ENCODE measurements around the gene TFAP2E. TPM values are rescaled to one million over a fixed set of nuclear protein-coding genes. Genes with fewer than 3 reads are reported as not detected.

The TFAP2E gene
- total RNA-seq, 1 donor from 2014 or later, result 1.0 TPM

- H3K4me3 ChIP-seq (ENCODE audit: low read depth, low read length), result no peak overlapping the region
- DNase-seq (ENCODE audit: low read depth), result peak; percentile 54
- TF ChIP-seq CTCF (conservative IDR thresholded peaks at IDR 0.05; ENCODE audit: low read depth, low read length), result peak; percentile 70
These were observed 28.1 kb upstream of the TFAP2E start for GRCh38 chr1:35544976-35545375.

DNA sequence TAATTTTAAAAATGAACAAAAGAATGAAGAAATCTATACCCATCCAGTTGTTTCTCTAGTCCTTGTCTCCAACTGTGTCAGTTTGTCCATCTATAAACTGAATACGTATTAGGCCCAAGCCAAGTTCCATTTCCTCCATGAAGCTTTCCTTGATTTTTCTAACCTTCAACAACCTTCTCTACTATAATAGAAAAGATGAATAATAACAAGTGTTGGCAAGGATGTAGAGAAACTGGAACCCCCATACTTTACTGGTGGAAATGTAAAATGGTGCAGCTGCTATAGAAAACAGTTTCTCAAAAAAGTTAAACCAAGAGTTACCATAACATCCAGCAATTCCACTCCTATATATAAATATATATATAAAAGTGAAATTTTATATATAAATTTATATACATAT is 26.5 kb upstream of the TFAP2E start:
- no peak for TF ChIP-seq CTCF (conservative IDR thresholded peaks at IDR 0.05; ENCODE audit: low read depth, low read length)
- no peak for DNase-seq (ENCODE audit: low read depth)
- no peak overlapping the region for H3K4me3 ChIP-seq (ENCODE audit: low read depth, low read length)

DNA sequence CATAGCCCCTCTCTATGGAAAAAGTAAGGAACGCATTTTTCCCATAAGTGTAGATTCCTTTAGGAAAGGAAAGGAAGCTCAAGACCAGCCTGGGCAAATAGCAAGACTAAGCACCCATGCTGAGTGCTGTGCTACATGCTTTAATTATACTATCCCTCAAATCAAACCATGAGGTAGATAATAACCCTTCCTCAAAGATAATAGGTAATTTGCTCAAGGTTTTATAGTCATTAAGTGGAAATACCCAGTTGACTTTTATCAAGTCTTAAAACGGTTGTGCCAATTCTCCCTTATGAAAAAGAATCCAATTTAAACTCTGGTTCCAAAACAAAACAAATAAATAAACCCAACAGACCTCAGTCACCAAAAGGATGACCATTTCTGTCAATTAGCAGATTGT is 19.3 kb upstream of the TFAP2E start:
- no peak for DNase-seq (ENCODE audit: low read depth)
- H3K4me3 ChIP-seq (ENCODE audit: low read depth, low read length), result no peak overlapping the region
- no peak for TF ChIP-seq CTCF (conservative IDR thresholded peaks at IDR 0.05; ENCODE audit: low read depth, low read length)

DNA sequence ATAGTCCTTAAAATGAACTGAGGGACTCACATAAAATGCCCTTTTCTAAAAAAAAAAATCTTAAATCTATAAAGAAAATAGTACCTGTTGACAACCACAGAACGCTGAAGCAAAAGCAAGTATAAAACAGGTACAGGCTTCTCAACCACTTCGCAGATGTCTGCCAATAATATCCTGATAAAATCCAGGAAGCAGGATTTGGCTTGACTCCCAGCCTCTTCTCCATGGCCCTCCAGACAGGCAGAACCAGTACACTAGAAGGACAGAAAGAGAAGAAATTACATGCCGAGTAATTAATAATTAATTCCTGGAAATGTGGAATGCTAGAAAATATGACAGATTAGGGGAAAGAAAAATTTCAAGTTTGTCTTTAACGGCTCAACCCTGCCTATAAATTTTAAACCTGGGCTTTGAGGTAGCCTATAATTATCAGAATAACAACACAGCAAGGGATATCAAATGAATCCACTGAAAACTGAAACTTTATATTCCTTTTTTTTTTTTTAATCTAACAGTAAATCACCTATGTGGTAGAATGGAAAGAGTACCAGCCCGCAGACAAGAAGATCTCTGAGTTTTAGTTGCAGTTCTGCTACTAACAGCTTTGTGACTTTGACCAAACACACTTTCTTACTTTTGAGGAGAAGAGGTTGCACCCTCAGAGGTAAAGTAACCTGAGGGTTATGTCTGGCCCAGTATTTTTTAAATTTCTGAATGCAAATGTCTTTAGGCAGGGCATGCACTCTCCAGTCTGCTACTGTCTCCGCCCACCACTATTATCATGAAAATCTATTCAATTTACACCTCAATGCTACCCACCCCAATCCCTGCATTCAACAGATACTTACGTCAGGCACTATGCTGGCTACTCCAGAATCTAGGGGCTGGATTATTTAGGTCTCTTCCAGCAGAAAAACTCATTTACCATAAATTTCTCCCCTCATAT is 18.6 kb upstream of the TFAP2E start:
- no peak for DNase-seq (ENCODE audit: low read depth)
- no peak for TF ChIP-seq CTCF (conservative IDR thresholded peaks at IDR 0.05; ENCODE audit: low read depth, low read length)
- H3K4me3 ChIP-seq (ENCODE audit: low read depth, low read length), result no peak overlapping the region

GRCh38 chr1:35555212-35555584 is 17.9 kb upstream of the TFAP2E start:
- TF ChIP-seq CTCF (conservative IDR thresholded peaks at IDR 0.05; ENCODE audit: low read depth, low read length), result no peak
- no peak overlapping the region for H3K4me3 ChIP-seq (ENCODE audit: low read depth, low read length)
- DNase-seq (ENCODE audit: low read depth), result no peak

DNA sequence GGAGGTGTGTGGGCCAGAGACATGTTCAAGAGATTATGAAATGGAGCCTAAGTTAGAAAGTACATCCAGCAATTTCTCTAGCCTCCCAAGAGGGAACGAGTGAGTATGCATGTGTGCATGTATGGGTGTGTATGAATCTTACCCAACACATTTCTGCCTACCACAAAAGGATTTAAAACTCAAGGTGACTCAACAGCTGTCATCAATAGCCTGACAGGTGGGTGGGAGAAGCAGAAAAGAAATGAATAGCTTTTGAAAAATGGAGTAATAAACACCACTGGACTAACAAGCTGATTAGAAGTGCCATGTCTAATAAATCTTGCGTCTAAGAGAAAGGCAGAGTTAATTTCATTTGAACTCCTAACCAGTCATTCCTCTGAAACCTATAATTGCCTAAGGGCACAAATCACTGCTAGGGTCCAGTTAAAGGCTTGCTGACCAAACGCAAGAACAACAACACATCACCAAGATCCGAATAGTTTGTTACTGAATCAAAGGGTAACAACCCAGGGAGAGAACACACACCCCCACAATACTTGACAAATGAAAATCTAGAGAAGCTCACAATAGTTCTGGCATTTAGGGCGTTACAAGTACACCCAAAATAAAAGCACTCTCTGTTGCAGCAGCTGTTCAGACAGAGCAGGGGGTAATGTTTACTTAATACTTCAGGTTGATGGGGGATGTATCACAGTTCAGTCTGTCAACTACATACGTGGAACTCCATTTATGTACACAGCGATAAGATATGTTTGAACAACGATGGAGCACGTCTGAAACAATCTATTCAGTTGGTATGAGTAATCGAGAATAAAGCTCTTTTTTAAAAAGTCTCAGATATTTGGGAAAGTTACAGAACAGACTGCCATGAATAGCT is 17.3 kb upstream of the TFAP2E start:
- H3K4me3 ChIP-seq (ENCODE audit: low read depth, low read length), result peak overlapping the region; percentile 84
- TF ChIP-seq CTCF (conservative IDR thresholded peaks at IDR 0.05; ENCODE audit: low read depth, low read length), result no peak
- DNase-seq (ENCODE audit: low read depth), result peak; percentile 42

Measured in epithelial cell of proximal tubule (primary cell).